ENCODE data around the gene MIP. TPM values are rescaled to one million over a fixed set of nuclear protein-coding genes. Genes with fewer than 3 reads are reported as not detected.

Gene MIP
- total and polyA plus RNA-seq, 10 of the 15 experiments (the other 5 are each of a cell fraction or from before 2014, with no cell fraction given): 0.04 to 0.18 (median 0.11) TPM; not detected in 3

- no peak for TF ChIP-seq CUX1 (IDR thresholded peaks at IDR 0.05; ENCODE audit: insufficient replicate concordance, low read depth, low read length)
- no peak for TF ChIP-seq ZSCAN29 (IDR thresholded peaks at IDR 0.05)
- no peak for TF ChIP-seq HDAC2 (IDR thresholded peaks at IDR 0.05)
- no peak for TF ChIP-seq NR2F1 (conservative IDR thresholded peaks at IDR 0.05)
- TF ChIP-seq TCF12 (IDR thresholded peaks at IDR 0.05; ENCODE audit: low read depth, low read length): no peak
Measured at GRCh38 chr12:56420411-56420810, 34.0 kb downstream of the MIP start (continued).

- 98% methylated on average over 11 of the region's 11 CpGs for WGBS (ENCODE audit: insufficient coverage, insufficient replicate concordance, low lambda C conversion rate, missing lambda C conversion rate)
- H3K9ac ChIP-seq (ENCODE audit: control insufficient read depth, insufficient read depth, low read length): no peak overlapping the region
- ATAC-seq: no peak
- no peak for DNase-seq (ENCODE audit: low read depth, low spot score)
- POLR2A ChIA-PET: no interaction called here
- no peak overlapping the region for H3K27ac ChIP-seq (ENCODE audit: control insufficient read depth, insufficient read depth)
- no peaks in the 10 kb centered on the region for H3K79me2 ChIP-seq (ENCODE audit: control insufficient read depth, insufficient read depth, low read length)
- FAIRE-seq: no peak
- H3K4me3 ChIP-seq: no peak overlapping the region
- no peaks in the 10 kb centered on the region for H3K27me3 ChIP-seq (replicated peaks in 1 of 2; ENCODE audit: control insufficient read depth in 2 of 2, insufficient read depth in 2 of 2, low read length in 1 of 2)
- peaks cover 13 to 27% of the 10 kb centered on the region in 2 experiments; a peak in 3 of 4 replicates for H3K36me3 ChIP-seq (ENCODE audit: control insufficient read depth in 2 of 2, insufficient read depth in 2 of 2, low read length in 1 of 2)
- in situ Hi-C loops (cut with MboI): no loop called here
- no peaks in the 10 kb centered on the region for H3K9me3 ChIP-seq (replicated peaks; ENCODE audit: control insufficient read depth, insufficient read depth, low read length)
- no TSS peak for BruUV-seq (replicated peaks)
- intact Hi-C loops (cut with micrococcal nuclease; ENCODE audit: unreplicated experiment): no loop called here
- no peaks in the 10 kb centered on the region for H3K4me1 ChIP-seq (ENCODE audit: control insufficient read depth, insufficient read depth, low read length)
- CTCF ChIA-PET: interaction anchor here (0.9 kb wide), 1 partner anchor 29 kb away, joined by 3 read pairs; no protein-coding TSS in a partner anchor
- H2AFZ ChIP-seq (ENCODE audit: control insufficient read depth, low read depth, low read length): no peak overlapping the region
- H3K4me2 ChIP-seq (ENCODE audit: control insufficient read depth, insufficient read depth): no peak overlapping the region
- RAD21 ChIA-PET (ENCODE audit: unreplicated experiment): no interaction called here
- SMC1A ChIA-PET (ENCODE audit: uncharacterized antibody, unreplicated experiment): interaction anchor here (1.4 kb wide), 1 partner anchor 56 kb away, joined by 3 read pairs; no protein-coding TSS in a partner anchor
- H4K20me1 ChIP-seq (ENCODE audit: control insufficient read depth, insufficient read depth): no peaks in the 10 kb centered on the region
- TF ChIP-seq CEBPZ (IDR thresholded peaks at IDR 0.05; ENCODE audit: low read depth, low read length): no peak
- no peak for TF ChIP-seq ZBTB40 (IDR thresholded peaks at IDR 0.05; ENCODE audit: borderline replicate concordance)
- TF ChIP-seq SIX5 (IDR thresholded peaks at IDR 0.05; ENCODE audit: low read depth, low read length, severe bottlenecking): no peak
- TF ChIP-seq IKZF1 (conservative IDR thresholded peaks at IDR 0.05): no peak
- TF ChIP-seq MTA3 (IDR thresholded peaks at IDR 0.05; ENCODE audit: borderline replicate concordance, low read length): no peak
Measured at GRCh38 chr12:56417739-56418138, 36.7 kb downstream of the MIP start.

All from GM12878 (cell line).